Activated CD4-positive, alpha-beta T cell treated with anti-CD3 and anti-CD28 coated beads, Interleukin-2, amount 50 U/mL, for 4 hours (primary cell): ENCODE measurements around the gene CRHR1.
A peak's percentile ranks its signal among the peaks of the same experiment; 100 is the strongest.
"Not testable (repeated sequence)": the region's sequence is repeated elsewhere in the genome, so short reads cannot be mapped to it uniquely, and the experiment has no call there.

Experiments
- DNase-seq, 2 experiments: peaks; one replicate each; pipeline ENCODE4 v3.0.0-alpha.2; 2020

CRHR1 gene

DNA sequence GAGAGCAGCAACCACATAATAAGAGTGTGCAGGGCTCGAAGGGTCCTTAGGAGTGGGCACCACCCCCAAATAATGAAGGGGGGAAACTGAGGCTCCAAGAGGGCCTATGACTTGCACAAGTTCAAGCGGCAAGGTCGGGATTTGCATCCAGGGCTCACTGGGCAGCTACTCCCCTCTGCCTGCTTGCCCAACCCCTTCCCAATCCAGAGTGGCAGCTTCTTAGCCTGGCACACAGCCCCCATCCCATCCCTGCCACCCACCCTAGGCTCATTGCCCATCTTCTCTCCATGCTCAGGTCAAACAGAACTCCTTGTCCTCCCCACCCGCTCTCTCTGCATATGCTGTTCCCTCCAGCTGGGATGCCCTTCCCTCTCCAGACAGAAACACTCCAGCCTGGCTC, 63.0 kb downstream of the CRHR1 start:
- DNase-seq, result no peak

DNA sequence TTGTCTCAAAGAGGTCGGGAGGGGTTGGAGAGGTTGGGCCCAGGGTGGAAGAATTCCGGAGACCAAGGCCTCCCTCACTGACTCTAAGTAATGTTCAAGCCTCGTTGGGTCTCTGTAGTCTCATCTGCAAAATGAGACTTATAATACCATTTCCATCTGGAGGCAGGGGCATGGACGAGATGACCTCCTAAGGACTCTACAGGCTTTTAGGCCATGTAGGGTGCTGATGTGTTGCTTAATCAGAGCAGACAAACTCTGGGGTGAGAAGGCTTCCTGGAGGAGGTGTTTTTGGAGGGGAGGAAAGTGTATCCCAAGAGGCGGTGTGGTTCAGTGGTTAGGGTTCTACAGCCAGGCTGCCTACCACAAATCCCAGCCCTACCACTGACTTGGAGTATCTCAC, 63.6 kb downstream of the CRHR1 start:
- DNase-seq, result no peak

DNA sequence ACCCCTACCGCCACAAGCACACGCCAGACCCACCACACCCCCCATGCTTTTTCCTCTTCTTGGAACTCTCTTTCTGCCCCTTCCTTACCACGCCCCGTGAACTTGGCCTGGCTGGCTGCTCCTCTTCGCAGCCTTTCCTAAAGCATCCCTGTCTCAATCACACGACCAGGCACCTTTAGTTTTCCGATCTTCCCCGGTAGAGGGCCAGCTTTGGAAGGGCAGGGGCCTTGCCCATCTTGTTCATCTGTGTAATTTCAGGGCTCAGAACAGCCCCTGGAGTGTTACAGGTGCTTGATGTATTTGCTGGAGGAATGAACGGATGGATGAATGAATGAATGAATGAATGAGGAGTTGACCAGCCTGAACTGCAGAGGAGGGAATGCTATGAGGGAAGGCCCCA, 64.3 kb downstream of the CRHR1 start:
- no peak for DNase-seq

DNA sequence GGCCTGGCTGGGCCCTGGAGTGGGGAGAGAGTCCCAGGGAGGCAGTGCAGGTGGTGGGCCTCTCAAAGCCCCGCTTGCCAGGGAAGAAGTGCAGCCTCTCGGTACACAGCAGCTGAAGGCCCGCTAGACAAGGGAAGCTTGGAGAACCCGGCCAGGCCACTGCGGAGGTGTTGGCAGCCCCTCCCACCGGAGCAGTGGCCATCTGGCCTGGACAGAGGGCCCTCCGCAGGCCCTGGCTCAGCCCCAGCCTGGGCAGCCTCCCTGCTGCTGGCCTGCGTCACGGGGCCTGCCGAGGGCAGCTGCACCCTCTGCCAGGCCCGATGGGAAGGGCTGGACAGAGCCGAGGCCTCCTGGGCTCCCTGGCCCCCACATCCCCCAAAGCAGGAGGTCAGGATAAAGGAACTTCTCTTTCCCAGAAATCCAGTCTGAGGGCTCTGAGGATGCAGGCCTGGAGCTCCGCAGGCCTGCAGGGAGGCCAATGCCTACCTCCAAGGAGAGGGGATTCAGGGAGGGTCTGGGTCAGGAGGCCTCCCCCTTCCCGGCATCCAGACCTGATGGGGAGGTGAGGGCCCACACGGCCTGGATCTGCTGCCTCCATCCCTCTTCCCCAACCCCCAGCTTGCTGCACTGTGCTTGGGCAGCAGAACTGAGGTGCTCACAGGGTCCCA, 64.9 kb downstream of the CRHR1 start:
- no peak for DNase-seq

DNA sequence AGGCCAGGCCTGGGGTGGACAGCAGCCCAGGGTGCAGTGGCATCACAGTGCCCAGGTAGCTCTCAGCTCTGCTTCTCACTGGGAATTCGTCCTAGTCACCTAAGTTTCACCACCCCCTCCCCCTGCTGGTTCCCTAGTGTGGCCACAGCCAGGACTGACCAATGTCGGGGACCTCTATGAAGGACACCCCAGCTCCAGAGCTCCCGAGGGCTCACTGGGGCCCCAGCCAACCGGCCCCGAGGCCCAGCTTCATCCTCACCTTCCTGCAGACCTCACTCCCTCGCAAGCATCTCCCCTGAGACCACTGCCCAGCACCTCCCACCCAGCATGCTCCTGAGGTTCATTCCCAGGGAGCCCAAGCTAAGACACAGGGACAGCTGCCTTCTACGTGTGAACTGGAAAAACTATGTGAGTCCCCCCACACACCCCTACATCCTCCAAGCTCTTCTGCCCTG, 65.4 kb downstream of the CRHR1 start:
- DNase-seq, result no peak

DNA sequence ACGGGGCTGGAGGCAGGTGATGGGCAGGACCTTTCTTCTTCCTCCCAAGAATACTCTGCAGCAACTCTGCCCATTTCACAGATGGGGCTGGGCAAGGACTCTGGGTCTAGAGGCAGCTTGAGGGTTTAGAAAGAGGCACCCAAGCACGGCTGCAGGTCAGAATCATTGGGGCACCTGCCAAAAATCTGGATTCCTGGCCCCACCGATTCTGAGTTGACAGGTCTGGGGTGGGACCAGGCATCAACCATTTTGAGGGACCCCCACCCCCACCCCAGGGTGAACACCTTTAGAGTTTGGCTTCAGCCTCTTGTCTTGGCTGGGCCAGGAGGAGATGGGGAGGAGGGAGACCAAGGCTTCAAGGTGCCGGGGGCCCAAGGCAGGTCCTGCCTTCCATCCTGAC, 65.9 kb downstream of the CRHR1 start:
- no peak for DNase-seq

DNA sequence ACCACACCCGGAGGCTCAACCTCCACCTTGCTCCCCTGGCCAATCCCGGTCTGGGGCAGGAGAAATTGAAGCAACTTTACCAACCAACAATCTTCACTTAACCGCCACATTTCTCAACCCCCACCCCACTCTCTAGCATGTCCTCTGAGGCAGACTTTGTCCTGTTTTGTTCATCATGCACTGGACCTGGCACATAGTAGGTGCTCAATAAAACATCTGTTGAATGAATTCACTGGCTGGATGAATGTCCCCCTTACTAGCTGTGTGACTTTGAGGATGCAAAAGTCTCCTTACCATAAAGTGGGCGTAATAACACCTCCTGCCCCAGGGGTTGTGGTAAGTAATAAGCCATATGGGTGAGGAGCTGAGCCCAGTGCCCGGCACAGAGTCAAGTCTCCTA, 66.3 kb downstream of the CRHR1 start:
- no peak for DNase-seq

DNA sequence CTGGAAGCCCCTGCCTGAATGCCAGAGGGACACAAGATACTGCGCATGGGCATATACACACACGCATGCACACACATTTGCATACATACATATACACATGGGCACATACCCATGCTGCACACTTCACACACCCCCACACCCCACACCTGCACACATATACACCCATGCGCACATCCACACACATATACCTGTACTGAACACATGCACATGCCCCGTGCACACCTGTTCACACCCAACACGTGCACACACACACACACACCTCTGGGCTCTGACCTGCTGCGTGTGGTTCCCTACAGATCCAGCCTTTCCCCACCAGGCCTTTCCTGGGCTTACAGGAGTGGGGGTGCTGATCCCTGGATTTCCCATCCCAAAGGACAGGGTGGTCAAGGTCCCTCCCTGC, 66.9 kb downstream of the CRHR1 start:
- no peak for DNase-seq

DNA sequence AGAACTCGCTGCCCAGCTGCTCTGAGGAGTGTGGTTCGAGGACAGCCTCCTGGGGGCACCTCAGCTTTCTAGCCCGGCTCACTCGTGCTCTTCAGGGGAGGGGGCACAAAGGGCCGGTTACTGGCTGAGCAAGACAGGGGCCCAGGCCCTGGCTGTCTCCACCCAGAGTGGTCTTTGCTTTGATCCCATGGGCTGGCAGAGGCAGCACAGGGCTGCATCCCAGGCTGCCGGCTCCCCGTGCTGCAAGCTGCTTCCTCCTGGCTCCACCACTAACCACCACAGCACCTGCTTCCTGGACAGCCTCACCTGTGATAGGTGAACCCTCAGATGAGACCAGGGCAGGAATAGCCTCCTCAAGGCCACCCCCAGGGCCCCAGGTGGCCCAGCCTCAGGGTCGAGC, 67.3 kb downstream of the CRHR1 start:
- DNase-seq, result no peak

DNA sequence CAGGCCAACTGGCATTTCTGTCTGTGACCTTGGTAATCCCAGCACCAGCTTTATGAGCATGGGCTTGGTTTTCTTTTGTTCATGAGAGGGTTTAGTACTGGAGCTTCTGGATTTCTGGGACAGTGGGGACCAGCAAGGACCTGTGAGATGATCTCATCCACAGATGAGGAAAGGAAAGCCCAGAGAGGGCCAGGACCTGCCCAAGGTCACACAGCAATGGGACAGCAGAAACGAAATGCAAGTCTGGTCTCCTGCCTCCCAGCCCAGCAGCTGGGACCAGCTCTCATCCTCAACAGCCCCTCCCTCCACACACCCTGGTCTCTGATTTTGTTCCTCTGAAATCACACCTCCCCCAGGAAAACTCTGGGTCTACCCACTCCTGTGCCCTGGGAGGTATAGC, 67.8 kb downstream of the CRHR1 start:
- DNase-seq, result no peak

DNA sequence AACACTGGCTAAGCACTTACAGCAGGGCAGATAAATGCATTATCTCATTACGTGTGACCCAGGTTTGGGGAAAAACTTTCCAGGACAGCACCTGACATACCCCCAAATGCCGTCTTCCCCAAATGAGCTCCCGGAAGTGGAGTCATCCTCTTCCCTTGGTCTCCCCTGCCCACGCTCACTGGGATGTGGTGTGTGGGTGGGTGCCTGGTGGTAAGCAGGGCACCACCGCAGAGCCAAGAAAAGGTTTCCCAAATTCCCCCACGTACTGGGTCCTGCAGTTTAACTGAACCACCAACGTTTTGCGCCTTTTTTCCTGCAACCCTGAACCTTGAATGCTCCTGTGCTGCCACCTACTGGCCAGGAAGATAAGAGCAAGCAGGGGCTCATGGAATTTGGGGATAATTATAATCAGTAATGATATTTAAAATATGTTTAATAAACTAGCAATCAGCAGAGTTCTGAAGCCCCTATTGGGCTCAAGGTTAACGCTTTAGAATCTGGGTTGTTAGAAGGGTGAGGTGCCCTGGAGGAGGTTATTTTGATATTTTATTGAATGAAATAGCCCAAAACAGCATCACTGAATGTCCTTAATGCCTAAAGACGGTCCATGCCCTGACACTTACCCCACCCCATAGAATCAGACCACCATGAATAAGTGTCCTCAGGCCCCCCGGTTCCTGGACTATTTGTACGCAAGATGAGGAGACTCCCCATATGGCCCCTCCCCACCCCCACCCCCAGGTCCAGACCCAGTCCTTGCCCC, 68.6 kb downstream of the CRHR1 start:
- peak; percentile 51 to 59 for DNase-seq

DNA sequence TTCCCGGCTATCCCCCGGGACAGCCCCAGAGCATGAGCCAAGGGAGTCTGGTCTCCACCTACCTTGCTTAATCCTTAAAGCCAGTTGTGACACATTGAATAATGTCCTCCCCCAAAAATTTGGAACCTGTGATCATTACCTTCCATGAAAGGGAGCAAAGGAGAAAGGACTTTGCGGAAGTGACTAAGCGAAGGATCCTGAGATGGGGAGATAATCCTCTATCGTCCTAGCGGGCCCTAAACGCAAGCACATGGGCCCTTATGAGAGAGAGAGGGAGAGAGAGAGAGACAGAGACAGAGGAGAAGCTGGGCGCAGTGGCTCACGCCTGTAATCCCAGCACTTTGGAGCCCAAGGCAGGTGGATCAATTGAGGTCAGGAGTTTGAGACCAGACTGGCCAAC, 70.1 kb downstream of the CRHR1 start:
- DNase-seq, result no peak

DNA sequence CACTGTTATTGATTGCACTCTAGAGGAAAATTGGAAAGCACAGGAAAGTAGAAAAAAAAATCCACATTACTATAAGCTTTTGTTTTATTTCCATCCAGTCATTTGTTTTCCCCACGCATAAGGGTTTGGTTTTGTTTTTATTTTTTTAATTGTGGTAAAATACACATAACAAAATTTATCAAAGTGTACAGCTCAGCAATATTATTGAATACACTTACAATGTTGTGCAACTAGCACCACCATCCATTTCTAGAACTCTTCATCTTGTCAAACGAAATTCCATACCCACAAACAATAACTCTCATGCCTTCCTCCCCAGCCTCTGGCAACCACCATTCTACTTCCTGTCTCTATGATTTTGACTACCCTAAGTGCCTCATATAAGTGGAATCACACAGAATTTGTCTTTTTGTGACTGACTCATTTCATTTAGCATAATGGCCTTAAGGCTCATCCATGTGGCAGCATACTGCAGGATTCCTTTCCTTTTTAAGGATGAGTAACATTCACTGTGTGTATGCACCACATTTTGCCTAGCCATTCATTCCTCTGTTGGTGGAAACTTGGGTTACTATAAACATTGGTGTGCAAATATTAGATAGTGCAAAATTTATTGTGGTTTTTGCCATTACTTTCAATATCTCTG, 71.7 kb downstream of the CRHR1 start:
- no peak for DNase-seq

DNA sequence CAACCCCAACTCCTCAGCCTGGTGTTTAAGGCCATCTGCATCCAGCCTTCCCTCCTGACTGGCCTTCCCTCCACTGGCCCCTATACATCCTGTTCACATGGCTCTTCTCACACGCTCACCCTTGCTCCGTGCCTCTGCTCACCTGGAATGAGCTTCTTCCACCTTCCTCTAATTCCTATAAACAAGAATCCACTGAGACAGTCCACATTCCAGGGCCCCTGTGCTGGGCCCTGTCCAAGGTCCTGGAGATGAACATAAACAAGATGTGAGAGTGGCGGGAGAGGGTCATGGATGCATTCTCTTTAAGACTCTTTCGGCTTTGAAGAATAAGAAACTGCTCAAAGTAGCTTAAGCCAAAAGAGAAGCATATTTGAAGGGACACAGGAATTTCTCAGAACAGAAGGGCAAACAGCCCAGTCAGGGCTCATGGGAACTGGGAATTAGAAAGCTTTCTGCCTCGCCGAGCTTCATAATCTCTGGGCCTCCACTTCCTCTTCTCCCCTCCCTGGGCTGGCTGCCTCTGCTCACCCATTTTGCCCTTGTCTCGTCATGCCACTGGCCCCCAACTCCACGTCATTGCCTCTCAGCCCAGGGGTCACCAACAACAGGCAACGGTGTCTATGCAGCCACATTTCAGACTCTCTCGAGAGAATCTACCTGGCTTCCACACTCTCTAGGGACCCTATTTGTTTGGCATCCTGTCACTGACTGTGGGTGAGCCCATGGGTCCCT, 74.0 kb downstream of the CRHR1 start:
- DNase-seq, result no peak

DNA sequence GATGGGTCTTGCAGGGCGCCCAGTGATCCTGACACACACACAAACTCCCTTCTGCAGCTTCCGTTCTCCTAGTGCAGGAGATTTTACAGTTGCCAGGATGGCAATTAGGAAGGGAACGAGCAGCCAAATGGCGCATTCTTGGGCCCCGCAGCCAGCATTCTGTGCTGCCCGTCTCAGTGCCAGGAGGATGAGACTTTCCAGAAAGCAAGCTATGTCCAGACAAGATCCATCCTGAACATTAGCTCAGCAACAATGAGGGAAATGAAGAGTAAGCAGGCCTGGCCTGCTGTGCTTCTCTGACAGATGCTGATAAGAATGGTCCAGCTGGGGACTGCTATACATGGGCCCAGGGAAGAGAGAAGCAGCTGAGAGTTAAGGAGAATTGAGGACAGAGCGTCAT, 77.0 kb downstream of the CRHR1 start:
- no peak for DNase-seq

DNA sequence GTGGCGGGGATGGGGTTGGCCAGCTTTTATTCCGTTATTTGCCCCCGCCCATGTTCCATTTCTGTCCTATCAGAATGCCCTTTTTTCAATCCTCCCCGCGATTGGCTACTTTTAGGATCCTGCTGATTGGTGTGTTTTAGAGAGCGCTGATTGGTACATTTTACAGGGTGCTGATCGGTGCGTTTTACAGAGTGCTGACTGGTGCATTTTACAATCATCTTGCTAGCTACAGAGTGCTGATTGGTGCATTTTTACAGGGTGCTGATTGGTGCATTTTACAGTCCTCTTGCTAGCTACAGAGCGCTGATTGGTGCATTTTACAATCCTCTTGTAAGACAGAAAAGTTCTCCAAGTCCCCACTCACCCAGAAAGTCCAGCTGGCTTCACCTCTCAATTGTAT, 78.0 kb downstream of the CRHR1 start:
- DNase-seq, result not testable (repeated sequence)

DNA sequence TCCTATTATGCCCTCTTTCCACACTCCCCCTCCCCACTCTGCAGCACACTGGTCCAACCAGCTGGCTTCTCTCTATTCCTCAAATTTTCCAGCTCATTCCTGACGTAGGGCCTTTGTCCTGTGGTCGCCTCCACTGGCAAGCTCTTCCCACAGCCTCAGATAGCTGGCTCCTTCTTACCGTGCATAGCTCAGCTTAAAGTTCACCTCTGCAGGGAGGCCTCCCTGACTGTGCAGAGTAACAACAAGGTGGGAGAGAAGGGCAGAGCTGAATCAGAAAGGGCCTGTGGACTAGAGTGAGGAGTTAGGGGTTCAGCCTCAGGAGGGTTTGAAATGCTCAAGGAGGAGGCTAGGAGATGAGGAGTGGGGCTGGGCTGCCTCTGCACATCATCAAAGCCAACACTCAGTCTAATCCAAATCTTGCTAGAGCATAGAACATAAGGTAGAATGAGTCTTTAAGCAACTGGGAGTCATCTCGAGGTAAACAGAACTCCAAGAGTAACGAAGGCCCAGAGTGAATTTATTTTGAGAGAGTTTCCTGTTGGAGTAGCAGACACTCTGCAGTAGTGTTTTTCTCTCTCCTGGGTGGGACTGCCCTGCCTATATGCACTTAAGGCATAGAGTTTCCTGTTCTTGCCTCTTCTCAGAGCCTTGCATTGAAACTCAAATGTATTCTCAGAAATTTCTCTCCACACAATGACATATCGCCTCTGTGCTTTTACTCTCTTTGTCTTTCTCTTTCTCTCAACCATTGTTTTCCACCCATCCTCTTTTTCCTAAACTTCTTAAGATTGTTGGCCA, 79.9 kb downstream of the CRHR1 start:
- no peak for DNase-seq

DNA sequence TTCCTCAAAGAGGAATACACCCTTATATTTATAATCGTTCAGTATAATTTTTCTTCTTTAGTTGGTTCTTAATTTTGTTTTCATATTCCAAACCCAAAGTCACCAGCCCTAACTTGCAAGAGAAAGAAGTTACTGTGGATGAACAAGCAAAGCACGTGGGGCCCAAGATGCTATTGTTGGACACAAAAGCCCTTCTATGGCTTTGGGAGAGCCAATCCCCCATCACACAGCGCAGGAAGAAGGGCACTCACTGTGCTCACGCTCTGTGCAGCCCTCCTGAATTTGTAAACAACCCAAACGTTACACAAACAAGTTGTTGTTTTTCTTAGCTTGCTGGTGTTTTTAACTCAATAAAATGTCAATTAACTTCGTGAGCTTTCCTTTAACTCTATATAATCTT, 83.1 kb downstream of the CRHR1 start:
- DNase-seq, result no peak

DNA sequence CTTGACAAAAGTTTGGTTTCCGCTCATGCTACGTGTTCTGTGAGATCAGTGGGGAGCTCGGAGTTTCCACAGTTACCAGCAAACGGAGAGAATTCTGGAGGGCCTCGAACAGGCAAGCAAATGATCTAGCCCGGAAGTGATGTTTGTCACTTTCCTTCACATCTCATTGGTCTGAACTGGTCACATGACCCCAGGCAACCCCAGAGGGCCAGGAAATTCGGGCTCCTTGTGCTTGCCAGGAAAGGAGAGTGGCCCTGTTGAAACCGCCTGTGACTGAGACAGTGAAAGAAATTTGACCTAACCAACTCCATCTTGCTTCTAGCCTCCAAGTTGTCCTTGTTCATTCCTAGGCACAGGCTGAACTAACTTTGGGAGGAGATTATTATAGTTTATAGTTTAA, 83.6 kb downstream of the CRHR1 start:
- DNase-seq, result no peak

DNA sequence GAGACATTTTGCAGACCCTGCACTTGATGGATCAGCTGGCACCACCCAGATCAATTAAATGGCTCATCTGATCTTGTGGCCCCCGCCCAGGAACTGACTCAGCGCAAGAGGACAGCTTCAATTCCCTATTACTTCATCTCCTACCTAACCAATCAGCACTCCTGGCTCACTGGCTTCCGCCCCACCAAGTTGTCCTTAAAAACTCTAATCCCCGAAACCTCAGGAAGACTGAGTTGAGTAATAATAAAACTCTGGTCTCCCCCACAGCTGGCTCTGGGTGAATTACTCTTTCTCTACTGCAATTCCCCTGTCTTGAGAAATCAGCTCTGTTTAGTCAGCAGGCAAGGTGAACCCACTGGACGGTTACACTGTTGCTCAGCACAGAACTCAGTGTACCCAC, 84.2 kb downstream of the CRHR1 start:
- DNase-seq, result no peak

DNA sequence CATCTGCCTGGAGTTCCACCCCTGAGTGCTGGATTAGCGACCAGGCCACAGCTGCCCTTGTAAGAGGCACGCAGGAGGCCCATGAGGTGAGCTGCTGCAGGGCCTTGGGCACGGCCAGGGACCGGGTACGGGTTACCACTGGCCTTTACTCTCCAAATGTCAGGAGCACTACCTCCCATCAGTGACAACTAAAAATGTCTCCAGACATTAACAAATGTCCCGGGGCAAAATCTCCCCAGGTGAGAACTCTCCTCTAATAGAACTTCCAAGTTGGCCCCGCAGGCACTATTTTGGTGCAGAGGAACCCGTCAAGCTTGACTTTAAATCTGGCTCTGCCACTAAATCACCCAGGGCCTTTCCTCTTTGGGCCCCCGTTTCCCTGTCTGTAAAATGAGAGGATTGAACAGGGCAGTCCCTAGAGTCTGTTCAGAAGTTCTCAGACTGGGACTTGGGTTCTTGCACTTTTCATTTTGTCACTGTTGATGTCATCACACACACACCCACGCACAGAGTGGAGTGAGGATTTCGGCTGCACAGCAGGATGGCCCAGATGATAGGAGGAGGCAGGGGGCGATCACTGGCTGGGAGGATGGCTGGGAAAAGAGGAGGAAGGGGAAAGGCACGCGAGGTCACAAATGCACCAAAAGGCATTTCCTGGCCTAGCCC, 85.7 kb downstream of the CRHR1 start:
- DNase-seq, result no peak

DNA sequence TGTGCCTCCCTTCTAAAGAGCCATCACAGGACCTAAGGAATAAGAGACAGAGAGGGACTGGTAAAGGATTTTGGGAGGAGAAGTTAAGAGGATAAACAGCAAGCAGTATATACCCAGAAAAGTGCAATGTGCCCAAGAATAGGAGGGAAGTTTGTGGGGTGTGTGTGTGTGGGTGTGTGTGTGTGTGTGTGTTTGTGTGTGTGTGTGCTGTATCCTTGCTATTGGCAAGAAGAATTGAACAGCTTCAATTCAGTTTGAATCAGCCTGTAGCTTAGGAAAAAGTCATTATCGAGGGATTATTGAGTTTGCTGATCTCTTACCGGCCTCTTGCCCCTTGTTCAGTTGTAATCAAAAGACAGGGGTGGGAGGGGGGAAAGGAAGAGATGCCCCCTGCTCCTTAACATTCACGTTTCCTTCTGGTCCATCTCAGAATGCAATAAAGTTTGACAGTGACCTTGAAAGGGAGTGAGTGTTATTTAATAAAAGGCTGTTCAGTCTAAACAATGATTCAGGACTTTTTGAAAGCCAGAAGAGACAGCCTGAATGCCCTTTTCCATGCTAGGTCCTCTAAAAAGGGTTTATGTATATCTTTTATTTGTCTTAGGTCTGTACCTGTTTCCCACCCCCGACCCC, 86.3 kb downstream of the CRHR1 start:
- DNase-seq, result no peak
